Measurements from ENCODE around the gene LEPR.

LEPR gene

DNA sequence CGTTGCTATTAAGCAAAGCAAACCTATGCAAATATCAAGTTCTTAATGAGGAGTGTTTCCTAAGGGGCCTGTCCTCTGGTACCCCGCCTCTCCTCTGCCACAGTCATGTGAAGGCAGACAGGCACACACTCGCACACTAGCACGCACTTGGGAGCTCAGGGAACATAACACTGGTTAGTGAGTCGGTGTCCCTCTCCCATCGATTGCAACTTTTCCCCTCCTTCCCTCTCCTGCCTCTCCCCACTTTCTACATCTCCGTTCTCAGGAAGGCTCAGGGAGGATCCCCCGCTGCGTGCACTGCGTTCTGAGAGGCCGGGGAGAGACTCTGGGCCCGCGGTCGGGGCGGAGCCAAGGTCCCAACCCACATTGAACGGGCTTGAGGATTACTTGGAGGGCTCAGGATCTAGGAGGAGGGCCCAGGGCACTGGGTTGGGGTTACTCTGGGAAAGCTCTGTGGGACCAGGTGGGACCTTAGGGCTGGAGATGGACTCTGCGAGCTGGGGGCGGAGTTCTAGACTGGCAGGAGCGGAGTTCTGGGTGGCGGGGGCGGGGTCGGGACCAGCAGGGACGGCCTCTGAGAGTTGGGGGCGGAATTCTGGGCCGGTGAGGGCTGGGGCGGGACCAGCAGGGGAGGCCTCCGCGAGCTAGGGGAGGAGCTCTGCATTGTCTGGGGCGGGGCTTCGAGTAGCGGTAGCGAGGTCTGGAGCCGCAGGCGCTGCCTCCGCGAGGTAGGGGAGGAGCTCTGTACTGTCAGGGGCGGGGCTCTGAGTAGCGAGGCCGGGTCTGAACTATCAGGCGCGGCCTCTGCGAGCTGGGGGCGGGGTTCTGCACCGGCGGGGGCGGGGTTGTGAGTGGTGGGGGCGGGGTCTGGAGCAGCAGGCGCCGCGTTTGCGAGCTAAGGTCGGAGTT lies 533 bp upstream of the LEPR start:
- peak; percentile 98 for DNase-seq (ENCODE audit: low read depth)
- TF ChIP-seq, protein P1, sequence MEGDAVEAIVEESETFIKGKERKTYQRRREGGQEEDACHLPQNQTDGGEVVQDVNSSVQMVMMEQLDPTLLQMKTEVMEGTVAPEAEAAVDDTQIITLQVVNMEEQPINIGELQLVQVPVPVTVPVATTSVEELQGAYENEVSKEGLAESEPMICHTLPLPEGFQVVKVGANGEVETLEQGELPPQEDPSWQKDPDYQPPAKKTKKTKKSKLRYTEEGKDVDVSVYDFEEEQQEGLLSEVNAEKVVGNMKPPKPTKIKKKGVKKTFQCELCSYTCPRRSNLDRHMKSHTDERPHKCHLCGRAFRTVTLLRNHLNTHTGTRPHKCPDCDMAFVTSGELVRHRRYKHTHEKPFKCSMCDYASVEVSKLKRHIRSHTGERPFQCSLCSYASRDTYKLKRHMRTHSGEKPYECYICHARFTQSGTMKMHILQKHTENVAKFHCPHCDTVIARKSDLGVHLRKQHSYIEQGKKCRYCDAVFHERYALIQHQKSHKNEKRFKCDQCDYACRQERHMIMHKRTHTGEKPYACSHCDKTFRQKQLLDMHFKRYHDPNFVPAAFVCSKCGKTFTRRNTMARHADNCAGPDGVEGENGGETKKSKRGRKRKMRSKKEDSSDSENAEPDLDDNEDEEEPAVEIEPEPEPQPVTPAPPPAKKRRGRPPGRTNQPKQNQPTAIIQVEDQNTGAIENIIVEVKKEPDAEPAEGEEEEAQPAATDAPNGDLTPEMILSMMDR (conservative IDR thresholded peaks at IDR 0.05; ENCODE audit: control insufficient read depth, insufficient read depth, low read depth, low read length), result no peak
- peak overlapping the region; percentile 69 for H3K4me3 ChIP-seq (ENCODE audit: control insufficient read depth, low read depth, low read length)

DNA sequence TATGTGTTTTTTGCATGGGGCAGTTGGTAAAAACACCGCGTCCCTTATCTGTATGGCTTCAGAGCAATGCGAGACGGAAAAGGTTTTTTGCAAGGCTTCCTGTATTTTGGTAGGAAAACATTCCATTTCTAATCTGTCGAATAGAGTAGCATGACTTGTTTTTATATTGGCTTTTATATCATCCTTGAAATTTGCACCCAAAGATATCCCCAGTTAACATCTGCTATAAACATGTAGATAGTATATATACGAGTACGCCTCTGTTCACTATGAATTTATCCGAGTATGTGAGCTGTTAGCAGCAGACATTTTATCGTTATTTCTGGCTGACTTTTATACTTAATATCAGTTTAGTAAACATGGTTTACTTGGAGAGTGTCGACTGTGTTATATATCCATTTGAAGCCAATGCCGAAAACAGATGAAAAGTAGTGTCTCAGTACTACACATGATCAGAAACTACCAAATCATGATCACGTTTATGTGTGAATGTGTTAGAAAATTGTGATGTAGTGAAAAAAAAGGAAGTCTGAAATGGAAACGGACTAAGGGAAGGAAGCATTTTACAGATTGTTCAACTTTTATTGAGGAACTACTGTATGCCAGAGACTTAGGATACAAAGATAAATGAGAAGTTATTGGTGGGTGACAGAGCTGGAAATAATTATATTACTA lies 1.0 kb downstream of the LEPR start:
- TF ChIP-seq, protein P1 (conservative IDR thresholded peaks at IDR 0.05; ENCODE audit: control insufficient read depth, insufficient read depth, low read depth, low read length), result no peak
- DNase-seq (ENCODE audit: low read depth), result peak; percentile 11
- H3K4me3 ChIP-seq (ENCODE audit: control insufficient read depth, low read depth, low read length), result peak overlapping the region; percentile 93

DNA sequence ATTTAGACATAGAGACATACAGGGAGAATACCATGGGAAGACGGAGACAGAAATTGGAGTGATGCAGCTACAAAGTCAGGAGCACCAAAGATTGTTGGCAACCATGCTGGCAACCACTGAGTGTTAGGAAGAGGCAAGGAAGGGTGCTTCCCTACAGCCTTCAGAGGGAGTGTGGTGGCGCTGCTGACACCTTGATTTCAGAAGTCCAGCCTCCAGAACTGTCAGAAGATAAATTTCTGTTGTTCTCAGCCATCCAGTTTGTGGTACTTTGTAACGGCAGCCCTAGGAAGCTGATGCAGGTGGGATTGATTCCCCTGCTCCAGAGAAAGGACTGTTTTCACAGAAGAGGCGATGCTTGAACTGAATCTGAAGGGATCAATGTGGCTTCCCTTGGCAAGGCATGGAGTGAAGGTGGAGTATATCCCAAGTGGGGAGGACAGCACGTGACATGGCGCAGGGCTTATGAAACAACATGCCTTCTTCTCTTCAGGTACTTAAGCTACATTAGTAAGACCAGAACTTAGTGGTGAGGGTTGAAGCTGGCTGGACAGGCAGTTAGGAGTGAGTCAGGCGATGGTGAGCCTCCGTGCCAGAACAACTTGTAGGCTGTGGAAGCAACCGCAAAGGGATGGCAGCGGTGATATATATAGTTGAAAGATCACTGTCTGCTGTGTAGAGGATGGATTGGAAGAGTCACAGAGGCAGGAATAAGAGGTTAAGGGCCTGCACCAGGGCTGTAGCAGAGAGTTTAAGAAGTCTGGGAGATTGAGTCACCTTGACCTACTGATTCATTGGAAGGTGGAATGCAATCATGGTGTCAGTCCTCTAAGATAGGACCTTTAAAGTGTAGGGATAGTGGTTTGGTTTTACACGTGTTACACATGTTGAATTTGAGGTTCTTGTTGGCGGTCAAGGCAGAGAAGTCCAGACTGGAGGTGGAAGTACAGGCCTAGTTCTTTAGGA lies 2.1 kb downstream of the LEPR start:
- TF ChIP-seq, protein P1 (conservative IDR thresholded peaks at IDR 0.05; ENCODE audit: control insufficient read depth, insufficient read depth, low read depth, low read length), result no peak
- peak; percentile 92 for DNase-seq (ENCODE audit: low read depth)
- H3K4me3 ChIP-seq (ENCODE audit: control insufficient read depth, low read depth, low read length), result peak overlapping the region; percentile 93

DNA sequence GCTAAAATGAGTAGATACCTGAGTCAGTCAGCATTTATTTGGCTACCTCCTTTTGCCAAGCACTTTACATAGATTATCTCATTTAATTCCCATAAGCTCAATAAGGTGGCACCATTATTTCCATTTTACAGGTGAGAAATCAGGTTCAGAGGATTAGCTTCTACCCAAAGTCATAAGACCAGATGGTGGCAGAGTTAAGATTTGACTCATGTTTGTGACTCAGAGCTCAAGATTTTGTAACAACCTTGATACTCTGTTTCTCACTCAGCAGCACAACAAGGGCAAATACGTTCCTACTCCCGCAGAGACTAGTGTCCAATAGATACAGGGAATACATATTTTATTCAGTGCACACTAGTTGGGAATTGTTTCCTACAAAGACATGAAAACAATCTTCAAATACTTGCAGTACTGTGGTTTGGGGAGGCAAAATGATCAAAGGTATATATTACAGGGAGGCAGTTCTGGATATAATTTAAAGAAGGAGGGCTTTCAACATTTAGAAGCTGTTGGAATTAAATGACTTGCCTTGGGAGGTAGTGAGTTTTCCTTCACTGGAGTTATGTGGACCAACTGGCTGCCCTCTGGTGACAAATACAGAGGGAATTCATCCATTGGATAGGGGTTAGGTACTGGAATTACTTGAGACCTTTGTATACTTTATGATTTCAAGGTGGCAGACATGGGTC lies 3.6 kb downstream of the LEPR start:
- DNase-seq (ENCODE audit: low read depth), result peak; percentile 94
- H3K4me3 ChIP-seq (ENCODE audit: control insufficient read depth, low read depth, low read length), result no peak overlapping the region
- TF ChIP-seq, protein P1 (conservative IDR thresholded peaks at IDR 0.05; ENCODE audit: control insufficient read depth, insufficient read depth, low read depth, low read length), result no peak

DNA sequence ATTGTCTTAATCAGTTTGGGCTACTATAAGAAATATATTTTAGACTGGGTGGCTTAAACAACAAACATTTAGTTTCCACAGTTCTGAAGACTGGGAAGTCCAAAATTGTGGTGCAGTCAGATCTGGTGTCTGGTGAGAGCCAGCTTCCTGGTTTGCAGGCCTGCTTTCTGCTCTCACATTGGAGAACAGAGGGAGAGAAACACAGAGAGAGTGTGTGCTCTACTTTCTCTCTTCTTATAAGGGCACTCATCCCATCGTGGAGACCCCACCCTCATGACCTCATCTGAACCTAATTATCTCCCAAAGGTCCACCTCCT lies 4.1 kb downstream of the LEPR start:
- H3K4me3 ChIP-seq (ENCODE audit: control insufficient read depth, low read depth, low read length), result no peak overlapping the region
- DNase-seq (ENCODE audit: low read depth), result no peak
- TF ChIP-seq, protein P1 (conservative IDR thresholded peaks at IDR 0.05; ENCODE audit: control insufficient read depth, insufficient read depth, low read depth, low read length), result no peak

DNA sequence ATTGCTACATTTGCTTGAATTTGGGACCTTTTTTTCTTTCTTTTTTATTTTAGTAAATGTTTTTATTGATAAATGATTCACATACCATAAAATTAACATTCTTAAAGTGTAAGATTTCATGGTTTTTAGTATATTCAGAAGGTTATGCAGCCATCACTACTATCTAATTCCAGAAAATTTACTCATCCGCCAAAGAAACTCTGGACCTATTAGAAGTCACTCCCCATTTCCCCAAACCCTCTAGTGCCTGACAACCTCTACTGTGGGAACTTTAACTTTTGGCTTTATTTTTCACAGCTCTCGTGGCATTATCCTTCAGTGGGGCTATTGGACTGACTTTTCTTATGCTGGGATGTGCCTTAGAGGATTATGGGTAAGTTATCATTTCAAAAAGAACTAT lies 4.5 kb downstream of the LEPR start:
- TF ChIP-seq, protein P1 (conservative IDR thresholded peaks at IDR 0.05; ENCODE audit: control insufficient read depth, insufficient read depth, low read depth, low read length), result no peak
- no peak for DNase-seq (ENCODE audit: low read depth)
- H3K4me3 ChIP-seq (ENCODE audit: control insufficient read depth, low read depth, low read length), result no peak overlapping the region

Measured in fibroblast of mammary gland (primary cell).